ENCODE measurements around the gene REXO4.
"Not testable (repeated sequence)": the region's sequence is repeated elsewhere in the genome, so short reads cannot be mapped to it uniquely, and the experiment has no call there.

Gene REXO4

DNA sequence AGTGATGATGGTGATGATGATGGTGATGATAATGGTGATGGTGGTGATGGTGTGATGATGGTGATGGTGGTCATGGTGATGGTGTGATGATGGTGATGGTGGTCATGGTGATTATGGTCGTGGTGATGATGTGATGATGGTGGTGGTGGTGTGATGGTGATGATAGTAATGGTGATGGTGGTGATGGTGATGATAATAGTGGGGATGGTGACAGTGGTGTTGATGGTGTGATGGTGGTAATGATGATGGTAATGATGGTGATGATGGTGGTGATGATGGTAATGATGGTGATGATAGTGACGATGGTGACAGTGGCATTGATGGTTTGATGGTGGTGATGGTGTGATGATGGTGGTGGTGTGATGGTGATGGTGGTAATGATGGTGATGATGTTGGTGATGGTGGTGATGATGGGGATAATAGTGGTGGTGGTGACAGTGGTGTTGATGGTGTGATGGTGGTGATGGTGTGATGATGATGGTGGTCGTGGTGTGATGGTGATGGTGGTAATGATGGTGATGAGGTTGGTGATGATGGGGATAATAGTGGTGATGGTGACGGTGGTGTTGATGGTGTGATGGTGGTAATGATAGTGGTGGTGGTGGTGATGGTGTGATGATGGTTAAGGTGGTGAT lies 35.2 kb downstream of the REXO4 start:
- no peak for DNase-seq (ENCODE audit: low spot score in 2 of 2)
- Mint-ChIP-seq H3K27me3 (no peaks in the 10 kb centered on the region), H3K27ac (no peak overlapping the region), H3K9me3 (no peaks in the 10 kb centered on the region), H3K4me1 (no peaks in the 10 kb centered on the region), H3K36me3 (no peaks in the 10 kb centered on the region), H3K4me3 (no peak overlapping the region)
- ATAC-seq (ENCODE audit: low read depth), result no peak

DNA sequence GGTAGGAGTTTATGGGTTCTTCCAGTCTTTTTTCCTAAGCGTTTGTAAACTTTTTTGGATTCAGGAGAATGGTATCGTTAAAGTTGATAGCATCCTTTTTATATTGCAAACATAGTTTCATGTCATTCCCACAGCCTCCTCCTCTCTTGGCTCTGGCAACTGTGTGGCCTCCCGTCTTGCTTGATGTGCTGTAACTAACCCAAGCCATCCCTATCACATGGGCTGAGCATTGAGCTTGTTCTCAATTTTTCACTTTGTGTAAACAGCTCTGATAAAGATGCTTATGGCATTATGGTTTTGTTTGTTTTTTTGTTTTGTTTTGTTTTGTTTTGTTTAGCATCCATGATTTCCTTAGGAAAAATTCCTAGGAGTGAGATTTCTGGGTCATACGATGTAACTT lies 37.1 kb downstream of the REXO4 start:
- Mint-ChIP-seq H3K9me3 (no peaks in the 10 kb centered on the region), H3K27me3 (no peaks in the 10 kb centered on the region)
- no peak for ATAC-seq (ENCODE audit: low read depth)

DNA sequence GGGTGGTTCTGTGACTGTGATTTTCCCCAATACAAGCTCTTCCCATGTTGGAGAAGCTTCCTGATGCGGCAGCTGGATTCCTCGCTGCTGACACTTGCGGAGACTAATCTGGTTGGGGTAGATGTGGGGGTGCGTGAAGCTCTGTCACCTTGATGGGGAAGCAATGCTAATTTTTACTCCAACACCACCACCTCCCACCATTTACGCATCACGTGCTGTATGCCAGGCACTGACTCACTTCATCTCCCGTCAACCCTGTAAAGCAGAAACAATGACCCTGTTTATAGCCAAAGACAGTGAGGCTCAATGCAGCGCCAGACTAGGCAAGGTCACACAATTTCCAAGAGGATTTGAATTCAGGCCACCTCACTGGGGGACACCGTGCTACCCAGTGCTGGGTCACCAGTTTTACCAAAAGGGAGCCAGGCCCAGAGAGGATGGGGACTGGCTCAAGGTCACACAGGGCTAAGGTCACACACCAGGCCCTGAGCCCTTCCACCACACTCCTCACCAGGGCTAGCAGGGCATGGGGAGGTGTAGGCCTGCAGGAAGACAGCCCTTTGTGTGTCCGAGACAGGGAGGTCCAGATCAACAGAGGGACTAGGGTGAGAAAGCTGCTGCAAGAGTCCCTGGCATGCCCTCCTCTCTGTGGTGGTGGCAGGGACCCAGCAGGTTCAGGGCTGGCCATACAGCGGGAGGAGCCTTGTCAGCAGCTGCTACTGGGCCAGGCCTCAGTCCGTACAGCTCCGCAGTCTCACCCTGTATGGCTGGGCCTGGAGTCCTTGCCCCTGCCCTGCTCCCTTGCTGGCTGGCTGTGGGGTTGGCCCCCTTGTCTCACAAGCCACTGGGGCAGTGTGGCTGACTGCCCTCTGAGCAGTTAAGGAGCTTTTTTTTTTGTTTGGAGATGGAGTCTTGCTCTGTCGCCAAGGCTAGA lies 38.4 kb downstream of the REXO4 start:
- H3K9me3 Mint-ChIP-seq, result no peaks in the 10 kb centered on the region
- H3K4me3 Mint-ChIP-seq, result no peak overlapping the region
- no peak overlapping the region for H3K27ac Mint-ChIP-seq
- DNase-seq (ENCODE audit: low spot score in 2 of 2) (no peak), ATAC-seq (ENCODE audit: low read depth) (no peak)
- peaks cover 8% of the 10 kb centered on the region for H3K4me1 Mint-ChIP-seq
- no peaks in the 10 kb centered on the region for H3K36me3 Mint-ChIP-seq
- H3K27me3 Mint-ChIP-seq, result no peaks in the 10 kb centered on the region

More for the DNA sequence above, 37.1 kb downstream of the REXO4 start:
- DNase-seq (ENCODE audit: low spot score in 2 of 2), result no peak
- no peaks in the 10 kb centered on the region for H3K36me3 Mint-ChIP-seq
- no peaks in the 10 kb centered on the region for H3K4me1 Mint-ChIP-seq
- no peak overlapping the region for H3K27ac Mint-ChIP-seq
- H3K4me3 Mint-ChIP-seq, result no peak overlapping the region

DNA sequence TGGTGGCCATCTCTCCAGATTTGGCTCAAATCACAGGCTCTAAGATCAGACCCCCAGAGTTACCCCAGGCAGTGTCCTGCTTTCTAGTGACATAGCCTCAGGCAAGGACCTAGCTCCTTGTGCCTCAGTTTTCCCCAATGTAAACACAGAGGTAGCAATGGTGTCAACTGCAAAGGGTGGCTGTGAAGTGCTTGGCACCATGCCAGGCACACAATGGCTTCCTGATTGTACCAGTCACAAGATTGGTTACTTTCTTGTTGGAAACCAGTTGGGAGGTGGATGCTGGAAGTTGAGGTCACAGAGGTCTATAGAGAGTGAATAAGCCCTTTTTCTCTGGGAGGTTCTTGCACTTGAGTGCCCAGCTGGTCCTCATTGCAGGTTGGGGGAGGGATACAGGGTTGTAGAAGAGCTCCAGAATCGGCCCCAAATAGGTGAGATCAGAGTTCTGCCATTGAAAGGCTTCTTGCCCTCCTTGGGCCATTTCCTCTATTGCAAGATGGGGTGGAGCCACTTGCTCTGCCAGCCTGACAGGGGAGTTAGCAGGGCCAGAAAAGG lies 39.3 kb downstream of the REXO4 start:
- Mint-ChIP-seq H3K27me3 (no peaks in the 10 kb centered on the region), H3K9me3 (no peaks in the 10 kb centered on the region), H3K4me1 (peaks cover 8% of the 10 kb centered on the region), H3K36me3 (no peaks in the 10 kb centered on the region), H3K4me3 (no peak overlapping the region), H3K27ac (no peak overlapping the region)
- ATAC-seq (ENCODE audit: low read depth) (no peak), DNase-seq (ENCODE audit: low spot score in 2 of 2) (no peak)

DNA sequence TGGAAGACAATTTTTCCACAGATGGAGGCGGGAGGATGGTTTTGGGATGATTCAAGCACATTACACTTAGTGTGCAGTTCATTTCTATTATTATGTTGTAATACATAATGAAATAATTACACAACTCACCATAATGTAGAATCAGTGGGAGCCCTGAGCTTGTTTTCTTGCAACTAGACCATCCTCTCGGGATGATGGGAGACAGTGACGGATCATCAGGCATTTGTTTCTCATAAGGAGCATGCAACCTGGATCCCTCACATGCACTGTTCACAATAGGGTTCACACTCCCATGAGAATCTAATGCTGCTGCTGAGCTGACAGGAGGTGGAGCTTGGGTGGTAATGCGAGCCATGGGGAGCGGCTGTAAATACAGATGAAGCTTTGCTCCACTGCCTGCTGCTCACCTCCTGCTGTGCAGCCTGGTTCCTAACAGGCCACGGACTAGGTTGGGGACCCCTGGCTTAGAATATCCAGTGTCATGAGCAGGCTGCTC lies 40.0 kb downstream of the REXO4 start:
- no peaks in the 10 kb centered on the region for H3K9me3 Mint-ChIP-seq
- no peaks in the 10 kb centered on the region for H3K27me3 Mint-ChIP-seq
- DNase-seq (ENCODE audit: low spot score in 2 of 2), result no peak
- no peaks in the 10 kb centered on the region for H3K36me3 Mint-ChIP-seq
- peaks cover 8% of the 10 kb centered on the region for H3K4me1 Mint-ChIP-seq
- no peak for ATAC-seq (ENCODE audit: low read depth)
- no peak overlapping the region for H3K4me3 Mint-ChIP-seq
- no peak overlapping the region for H3K27ac Mint-ChIP-seq

DNA sequence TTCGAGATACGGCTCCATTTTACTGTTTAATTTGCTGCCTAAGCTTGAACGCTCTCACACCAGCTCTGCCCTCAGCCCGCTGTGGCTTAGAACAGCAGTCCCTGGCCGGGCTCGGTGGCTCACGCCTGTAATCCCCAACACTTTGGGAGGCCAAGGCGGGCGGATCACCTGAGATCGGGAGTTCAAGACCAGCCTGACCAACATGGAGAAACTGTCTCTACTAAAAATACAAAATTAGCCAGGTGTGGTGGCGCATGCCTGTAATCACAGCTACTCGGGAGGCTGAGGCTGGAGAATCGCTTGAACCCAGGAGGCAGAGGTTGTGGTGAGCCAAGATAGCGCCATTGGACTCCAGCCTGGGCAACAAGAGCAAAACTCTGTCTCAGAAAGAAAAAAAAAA lies 40.5 kb downstream of the REXO4 start:
- H3K9me3 Mint-ChIP-seq; ATAC-seq (ENCODE audit: low read depth); H3K27me3 Mint-ChIP-seq; H3K36me3 Mint-ChIP-seq; H3K27ac Mint-ChIP-seq; DNase-seq (ENCODE audit: low spot score in 2 of 2): not testable (repeated sequence)
- Mint-ChIP-seq H3K4me1 (peaks cover 13% of the 10 kb centered on the region), H3K4me3 (peak overlapping the region; percentile 39)

DNA sequence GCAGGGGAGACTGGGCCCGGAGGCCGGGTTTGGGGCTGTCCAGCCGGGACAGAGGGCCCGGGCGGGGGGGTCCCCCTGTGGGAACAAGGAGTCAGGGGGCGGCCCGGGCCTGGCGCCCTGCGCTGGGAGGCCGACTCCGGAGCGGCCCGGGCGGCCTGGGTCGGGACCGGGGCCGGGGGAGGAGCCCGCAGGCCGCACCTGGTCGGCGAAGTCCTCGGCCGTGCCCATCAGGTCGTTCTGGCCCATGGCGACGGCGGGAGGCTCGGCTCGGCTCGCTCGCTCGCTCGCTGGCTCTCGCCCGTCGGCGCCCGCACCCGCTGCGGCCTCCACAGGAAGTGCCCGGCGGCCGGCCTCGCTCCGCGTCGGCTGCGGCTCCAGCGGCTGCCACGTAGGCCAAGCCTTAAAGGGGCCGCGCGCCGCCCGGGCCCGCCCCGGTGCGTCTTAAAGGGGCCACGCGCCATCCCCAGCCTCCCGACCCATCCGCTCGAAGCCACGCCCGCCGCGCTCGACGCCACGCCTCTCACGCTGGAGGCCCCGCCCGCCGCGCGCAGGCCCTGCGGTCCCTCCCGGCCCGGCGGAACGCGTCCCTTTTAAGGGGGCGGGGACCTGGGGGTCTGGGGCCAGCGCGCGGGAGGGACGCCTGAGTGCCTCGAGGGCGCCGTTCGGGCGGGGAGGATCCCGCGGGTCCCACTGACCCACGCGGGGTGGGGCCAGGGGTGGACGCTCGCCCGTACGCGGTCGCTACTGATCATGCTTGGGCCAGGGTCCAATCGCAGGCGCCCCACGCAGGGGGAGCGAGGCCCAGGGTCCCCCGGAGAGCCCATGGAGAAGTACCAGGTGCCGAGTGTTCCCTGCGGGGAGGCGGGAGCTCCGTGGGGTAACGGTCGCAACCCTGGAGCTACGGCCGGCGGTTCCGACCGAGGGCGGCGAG lies 41.8 kb downstream of the REXO4 start, which contains the start of the genes STKLD1 and SURF4:
Gene STKLD1, plus strand, starts transcription at position 643 of the 931 bp plus-strand sequence. Its CDS starts 108 bp downstream, at position 751.
Gene SURF4, minus strand, starts transcription at position 337 of the 931 bp plus-strand sequence. Its CDS starts 91 bp downstream, at position 246.
- Mint-ChIP-seq H3K36me3 (no peaks in the 10 kb centered on the region), H3K4me3 (peak within 1 kb of the TSS; percentile 95), H3K9me3 (no peaks in the 10 kb centered on the region), H3K27ac (peak within 1 kb of the TSS; percentile 90), H3K4me1 (peaks cover 24% of the 10 kb centered on the region), H3K27me3 (no peaks in the 10 kb centered on the region)
- ATAC-seq (ENCODE audit: low read depth), result peak; percentile 97
- DNase-seq (ENCODE audit: low spot score in 2 of 2), result peak; percentile 95 to 96

DNA sequence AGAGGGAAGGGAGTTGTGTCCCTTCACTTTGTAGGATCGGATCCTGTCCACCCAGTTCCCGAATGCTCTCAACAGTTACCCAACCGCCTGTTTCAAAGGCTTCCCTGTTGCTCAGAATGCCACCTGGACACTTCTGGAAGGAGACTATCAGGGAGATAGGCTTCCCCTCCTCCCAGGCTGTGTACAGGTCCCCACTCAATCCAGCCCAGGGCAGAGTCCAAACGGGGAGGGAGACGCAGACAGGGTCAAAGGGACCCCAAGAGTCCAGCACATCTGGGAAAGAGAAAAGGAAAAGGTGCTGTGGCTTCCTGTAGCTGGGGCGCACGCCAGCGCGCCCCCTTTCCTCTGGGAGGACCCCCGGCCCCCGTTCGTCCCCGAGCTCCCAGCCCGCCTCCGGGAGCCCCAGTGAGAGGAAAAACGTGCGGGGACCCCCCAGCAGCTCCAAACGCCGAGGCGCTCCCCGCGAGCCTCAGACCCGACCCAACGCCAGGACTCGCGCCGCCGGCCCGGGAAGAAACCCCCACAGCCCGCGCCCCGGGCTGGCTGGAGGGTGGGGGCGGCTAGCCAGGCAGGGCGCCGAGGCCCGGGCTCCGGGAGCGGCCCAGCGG lies 42.6 kb downstream of the REXO4 start:
- Mint-ChIP-seq H3K4me3 (peak overlapping the region; percentile 95), H3K9me3 (no peaks in the 10 kb centered on the region), H3K4me1 (peaks cover 32% of the 10 kb centered on the region), H3K27ac (peak overlapping the region; percentile 90), H3K36me3 (peaks cover 3% of the 10 kb centered on the region), H3K27me3 (no peaks in the 10 kb centered on the region)
- ATAC-seq (ENCODE audit: low read depth) (peak; percentile 5), DNase-seq (ENCODE audit: low spot score in 2 of 2) (no peak)

DNA sequence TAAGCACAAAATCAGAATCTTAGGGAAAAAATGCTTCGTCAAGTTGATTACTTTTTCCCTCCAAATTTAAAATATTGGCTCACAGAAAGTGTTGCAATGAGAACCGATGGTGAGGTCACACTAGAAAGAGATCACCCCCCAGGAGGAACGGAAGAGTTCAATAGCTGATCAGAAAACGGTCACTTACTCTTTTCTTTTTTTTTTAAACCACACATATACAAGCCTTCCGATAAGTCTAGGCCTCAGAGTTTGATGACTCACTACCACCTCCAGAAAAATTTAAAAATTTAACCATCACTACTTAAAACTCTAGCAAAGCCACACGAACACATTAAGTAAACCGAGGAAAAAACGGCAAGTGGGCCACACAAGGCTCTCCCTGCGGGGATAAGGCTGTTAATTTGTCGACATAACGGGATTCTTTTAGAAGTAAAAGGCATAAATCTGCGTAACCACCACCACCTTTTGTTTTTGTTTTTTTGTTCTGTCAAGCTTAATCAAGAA lies 43.1 kb downstream of the REXO4 start:
- no peaks in the 10 kb centered on the region for H3K27me3 Mint-ChIP-seq
- H3K4me1 Mint-ChIP-seq, result peaks cover 36% of the 10 kb centered on the region
- peak overlapping the region; percentile 90 for H3K27ac Mint-ChIP-seq
- peaks cover 6% of the 10 kb centered on the region for H3K36me3 Mint-ChIP-seq
- ATAC-seq (ENCODE audit: low read depth), result no peak
- H3K9me3 Mint-ChIP-seq, result no peaks in the 10 kb centered on the region
- DNase-seq (ENCODE audit: low spot score in 2 of 2), result no peak
- peak overlapping the region; percentile 95 for H3K4me3 Mint-ChIP-seq

DNA sequence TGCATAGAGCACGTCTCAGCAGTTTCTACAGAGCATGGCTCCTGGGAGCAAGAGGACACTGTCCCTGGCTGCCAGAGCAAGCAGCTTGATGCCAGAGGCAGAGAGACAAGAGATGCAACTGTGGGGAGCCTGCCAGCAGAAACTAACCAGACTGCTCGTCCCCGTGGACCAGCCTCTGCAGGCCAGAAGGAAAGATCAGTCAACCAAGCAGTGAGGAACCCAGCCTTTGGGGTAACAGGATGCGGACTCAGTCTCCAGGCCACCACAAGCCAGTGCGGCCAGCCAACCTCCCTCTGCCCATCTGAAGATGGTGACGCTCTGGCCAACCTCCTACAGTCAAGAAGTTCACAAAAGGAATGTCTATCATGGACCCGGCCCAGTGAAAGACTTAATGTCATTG lies 45.7 kb downstream of the REXO4 start:
- Mint-ChIP-seq H3K9me3 (no peaks in the 10 kb centered on the region), H3K36me3 (peaks cover 8% of the 10 kb centered on the region), H3K4me1 (peaks cover 46% of the 10 kb centered on the region), H3K27me3 (no peaks in the 10 kb centered on the region), H3K27ac (no peak overlapping the region), H3K4me3 (peak overlapping the region; percentile 17)
- no peak for DNase-seq (ENCODE audit: low spot score in 2 of 2)
- no peak for ATAC-seq (ENCODE audit: low read depth)

DNA sequence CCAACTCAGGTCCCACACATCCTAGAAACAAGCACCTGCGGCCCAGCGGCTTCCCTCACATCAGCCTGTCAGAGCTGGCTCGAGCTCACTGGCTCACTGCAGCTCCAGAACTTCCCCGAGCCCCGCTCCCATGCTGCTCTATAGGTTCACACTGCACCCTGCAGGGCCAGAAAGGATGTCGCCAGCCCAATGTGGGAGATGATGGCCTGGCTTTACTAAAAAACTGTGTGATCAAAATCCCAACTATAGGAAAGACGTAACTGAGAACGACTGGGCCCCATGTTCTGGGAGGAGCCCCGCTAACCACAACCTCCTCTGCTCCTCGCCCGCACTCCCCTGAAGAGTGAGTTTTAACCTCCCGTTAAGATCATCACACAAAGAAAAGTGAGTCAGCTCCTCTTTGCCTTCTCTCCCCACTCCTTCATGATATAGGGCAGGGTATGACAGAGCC lies 46.5 kb downstream of the REXO4 start:
- ATAC-seq (ENCODE audit: low read depth) (no peak), DNase-seq (ENCODE audit: low spot score in 2 of 2) (no peak)
- H3K4me1 Mint-ChIP-seq, result peaks cover 46% of the 10 kb centered on the region
- peaks cover 8% of the 10 kb centered on the region for H3K36me3 Mint-ChIP-seq
- no peaks in the 10 kb centered on the region for H3K9me3 Mint-ChIP-seq
- no peaks in the 10 kb centered on the region for H3K27me3 Mint-ChIP-seq
- peak overlapping the region; percentile 45 for H3K4me3 Mint-ChIP-seq
- peak overlapping the region; percentile 76 for H3K27ac Mint-ChIP-seq

DNA sequence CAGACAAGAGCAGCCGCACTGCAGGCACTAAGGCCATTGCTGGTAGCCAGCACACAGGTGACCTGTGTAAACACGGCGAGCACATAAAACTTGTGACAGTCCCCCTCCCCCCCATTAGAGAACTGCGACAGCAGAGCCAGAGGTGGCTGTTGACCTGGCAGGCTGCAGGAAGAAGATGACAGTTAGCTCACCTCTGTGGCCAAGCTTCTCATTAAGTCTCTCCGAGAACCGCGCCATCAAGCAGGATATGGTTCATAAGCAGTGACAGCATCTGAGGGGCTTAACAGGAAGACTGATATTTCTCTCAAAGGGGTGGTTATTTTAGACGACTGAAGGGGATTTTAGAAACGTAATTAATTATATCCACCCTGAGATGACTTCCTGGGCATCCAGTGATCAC lies 47.1 kb downstream of the REXO4 start:
- Mint-ChIP-seq H3K4me3 (peak overlapping the region; percentile 6), H3K9me3 (no peaks in the 10 kb centered on the region), H3K27ac (peak overlapping the region; percentile 76), H3K36me3 (peaks cover 9% of the 10 kb centered on the region), H3K4me1 (peaks cover 46% of the 10 kb centered on the region), H3K27me3 (no peaks in the 10 kb centered on the region)
- ATAC-seq (ENCODE audit: low read depth) (peak; percentile 38), DNase-seq (ENCODE audit: low spot score in 2 of 2) (no peak)

DNA sequence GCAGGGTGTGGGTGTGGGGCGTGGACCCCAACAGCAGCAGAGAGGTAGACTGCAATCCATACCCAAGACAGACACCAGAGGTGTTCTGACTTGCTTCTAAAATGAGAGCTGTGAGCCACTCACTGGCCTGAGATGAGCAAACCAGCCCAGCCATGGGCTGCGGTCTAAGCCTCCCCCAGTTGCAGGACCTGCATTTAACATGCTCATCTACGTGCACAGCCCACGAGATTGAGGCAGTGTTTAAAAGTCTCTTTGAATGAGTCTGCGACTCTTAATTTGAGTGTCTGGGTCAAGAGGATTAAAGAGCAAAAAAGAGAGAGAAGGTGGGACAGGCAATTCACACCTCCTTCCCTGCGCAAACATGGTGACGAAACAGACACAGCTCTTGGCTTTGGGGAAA lies 47.9 kb downstream of the REXO4 start:
- H3K4me3 Mint-ChIP-seq, result no peak overlapping the region
- H3K27me3 Mint-ChIP-seq, result no peaks in the 10 kb centered on the region
- H3K27ac Mint-ChIP-seq, result peak overlapping the region; percentile 36
- DNase-seq (ENCODE audit: low spot score in 2 of 2) (no peak), ATAC-seq (ENCODE audit: low read depth) (no peak)
- peaks cover 43% of the 10 kb centered on the region for H3K4me1 Mint-ChIP-seq
- H3K9me3 Mint-ChIP-seq, result no peaks in the 10 kb centered on the region
- H3K36me3 Mint-ChIP-seq, result peaks cover 10% of the 10 kb centered on the region
